Hematopoietic multipotent progenitor cell (in vitro differentiated cells): ENCODE results near the gene ZNF837. TPM values are rescaled to one million over a fixed set of nuclear protein-coding genes. Genes with fewer than 3 reads are reported as not detected.

Experiments
- DNase-seq, 3 donors: peaks; one replicate each; pipeline ENCODE4 v3.0.0-alpha.2; 2011 to 2015; ENCODE audit warnings: low read depth in 2 of 3, low spot score in 2 of 3
- small RNA-seq: library from RNA; depleted of rRNA; stranded (forward); fragments of <200 nt; gene quantifications from one replicate; pipeline ENCODE3, GENCODE V24; 2012
- total RNA-seq: library from RNA; depleted of rRNA; stranded (reverse); fragments of >200 nt; gene quantifications from one replicate; pipeline ENCODE4 v1.2.3, GENCODE V29; 2012

ZNF837 gene
- total RNA-seq, 1 donor = 6.2 TPM

DNA sequence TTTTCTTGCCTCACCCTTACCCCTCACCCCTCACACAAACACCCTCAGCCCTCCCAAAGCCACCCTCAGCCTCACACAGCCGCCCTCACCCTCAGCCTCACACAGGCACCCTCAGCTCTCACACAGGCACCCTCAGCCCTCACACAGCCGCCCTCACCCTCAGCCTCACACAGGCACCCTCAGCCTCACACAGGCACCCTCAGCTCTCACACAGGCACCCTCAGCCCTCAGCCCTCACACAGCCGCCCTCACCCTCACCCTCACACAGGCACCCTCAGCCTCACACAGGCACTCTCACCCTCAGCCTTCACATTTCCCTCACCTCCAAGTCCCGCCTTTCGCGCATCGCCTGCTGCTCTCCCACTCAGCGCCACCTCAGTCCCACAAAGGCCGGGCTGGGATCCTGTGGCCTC lies 54.3 kb downstream of the ZNF837 start:
- DNase-seq = no peak

DNA sequence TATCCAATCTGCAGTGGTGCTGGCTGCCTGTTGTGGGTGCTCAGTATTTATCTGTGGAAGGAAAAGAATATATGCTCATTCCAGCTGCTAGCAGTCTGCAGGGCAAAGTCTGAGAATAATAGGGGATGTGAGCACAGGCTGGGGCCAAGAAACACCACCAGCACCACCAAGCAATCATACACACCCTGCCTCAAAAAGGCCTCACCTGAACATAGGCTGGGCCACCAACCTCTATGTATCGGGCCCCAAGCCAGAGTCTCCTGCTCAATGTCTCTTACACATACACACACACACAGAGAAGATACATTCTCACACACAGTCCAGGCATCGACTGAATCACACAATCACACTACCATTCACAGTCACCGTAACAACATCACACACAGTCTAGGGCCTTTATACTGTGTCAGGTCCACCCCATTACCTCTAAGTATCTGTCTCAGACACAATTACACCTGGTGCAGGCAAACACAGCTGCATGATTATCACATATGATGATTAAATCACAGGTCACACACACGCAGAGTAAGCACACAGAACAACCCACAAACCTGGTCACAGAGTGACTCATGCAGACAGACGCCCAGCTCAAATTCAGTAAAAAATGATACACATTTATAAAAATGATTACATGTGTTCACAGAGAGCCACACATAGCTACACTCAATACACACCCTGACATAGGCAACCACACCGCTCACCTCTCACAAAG lies 55.4 kb downstream of the ZNF837 start:
- DNase-seq = no peak

DNA sequence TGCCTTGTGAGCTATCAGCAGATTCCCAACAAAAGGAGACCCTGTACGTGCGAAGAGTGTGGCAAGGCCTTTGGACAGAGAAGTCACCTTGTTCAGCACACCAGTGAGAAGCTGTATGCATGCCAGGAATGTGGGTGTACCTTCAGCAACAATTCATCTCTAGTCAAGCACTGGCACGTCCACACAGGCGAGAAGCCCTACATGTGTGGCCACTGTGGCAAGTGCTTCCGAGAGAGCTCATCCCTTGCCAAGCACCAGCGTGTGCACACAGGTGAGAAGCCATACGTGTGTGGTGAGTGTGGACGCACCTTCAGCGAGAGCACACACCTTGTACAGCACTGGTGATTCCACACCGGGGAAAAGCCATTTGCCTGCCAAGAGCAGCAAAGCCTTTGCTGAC lies 61.6 kb downstream of the ZNF837 start:
- no peak for DNase-seq

DNA sequence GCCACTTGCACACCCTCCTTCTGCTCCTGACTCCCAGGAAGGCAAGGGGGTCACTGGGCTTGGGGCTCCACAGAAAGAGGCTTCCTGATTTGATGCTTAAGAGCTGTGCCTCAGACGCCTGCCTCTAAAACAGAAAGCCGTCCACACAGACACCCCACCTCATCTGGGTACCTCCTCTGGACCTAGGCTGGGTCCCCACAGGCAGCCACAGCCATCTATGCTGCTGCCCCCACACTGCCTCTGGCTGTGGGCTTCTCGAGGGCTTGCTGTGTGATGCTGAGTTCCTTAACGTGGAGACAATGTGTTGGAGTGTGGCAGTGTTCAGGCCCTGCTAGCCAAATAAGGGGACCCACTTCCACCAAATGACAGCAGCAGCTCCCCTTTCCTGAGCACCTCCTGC lies 62.5 kb downstream of the ZNF837 start:
- DNase-seq = no peak

Small RNAs within 50 kb of the gene (small RNA-seq; reads per million reads assigned to genes)
- gene MIR4754 (not detected), gene MIR6806 (not detected), gene RNA5SP473 (0.20 reads per million)

Other genes starting within 250 kb of the ZNF837 start
- gene ZNF329, start 230.2 kb downstream of the ZNF837 start, total RNA-seq = 9.4 TPM
- 34.7 TPM for gene ZNF274, start 198.0 kb downstream of the ZNF837 start, total RNA-seq
- 57.1 TPM for gene ZNF544, start 152.1 kb downstream of the ZNF837 start, total RNA-seq
- gene ZNF8, start 102.1 kb downstream of the ZNF837 start, total RNA-seq = 10.5 TPM
- 49.0 TPM for gene ERVK3-1, start 75.7 kb downstream of the ZNF837 start, total RNA-seq
- gene ZSCAN22, start 54.0 kb downstream of the ZNF837 start, total RNA-seq = 3.0 TPM
- 10.0 TPM for gene A1BG, start 27.5 kb downstream of the ZNF837 start, total RNA-seq
- 4.8 TPM for gene ZNF497, start 18.3 kb downstream of the ZNF837 start, total RNA-seq
- gene RPS5, start 6.2 kb upstream of the ZNF837 start, total RNA-seq = 7,116 TPM
- 0.81 TPM for gene RNF225, start 14.6 kb upstream of the ZNF837 start, total RNA-seq
- gene ZNF584, start 27.6 kb upstream of the ZNF837 start, total RNA-seq = 11.3 TPM
- gene ZNF132, start 59.1 kb upstream of the ZNF837 start, total RNA-seq = 5.9 TPM
- 19.1 TPM for gene ZNF324B, start 70.6 kb upstream of the ZNF837 start, total RNA-seq
- 21.3 TPM for gene ZNF324, start 86.0 kb upstream of the ZNF837 start, total RNA-seq
- gene ZNF446, start 95.3 kb upstream of the ZNF837 start, total RNA-seq = 16.2 TPM
- 24.2 TPM for gene SLC27A5, start 131.0 kb upstream of the ZNF837 start, total RNA-seq
- gene ZBTB45, start 138.8 kb upstream of the ZNF837 start, total RNA-seq = 14.3 TPM
- gene TRIM28, start 163.0 kb upstream of the ZNF837 start, total RNA-seq = 972 TPM
- gene CHMP2A, start 174.1 kb upstream of the ZNF837 start, total RNA-seq = 59.8 TPM
- gene UBE2M, start 177.6 kb upstream of the ZNF837 start, total RNA-seq = 54.4 TPM
- gene MZF1, start 192.3 kb upstream of the ZNF837 start, total RNA-seq = 58.7 TPM